HEK293T (cell line): Measurements from ENCODE around the gene HERC3.

Source experiments
- BHLHE40 ChIP-seq: fragments of 450-650 bp; IDR thresholded peaks from 2 replicates; pipeline ENCODE4 v1.6.1; 2016; ENCODE audit warnings: mild to moderate bottlenecking, moderate library complexity, borderline replicate concordance
- ELF4 ChIP-seq: fragments of 450-650 bp; IDR thresholded peaks from 2 replicates; pipeline ENCODE4 v1.6.1; 2017; ENCODE audit warnings: antibody characterized with exemption
- FOXA1 ChIP-seq: fragments of 450-650 bp; IDR thresholded peaks from 2 replicates; pipeline ENCODE4 v1.6.1; 2016; ENCODE audit warnings: mild to moderate bottlenecking
- FOXK2 ChIP-seq: fragments of 450-650 bp; IDR thresholded peaks from 2 replicates; pipeline ENCODE4 v1.6.1; 2016; ENCODE audit warnings: mild to moderate bottlenecking
- SP1 ChIP-seq: fragments of 450-650 bp; IDR thresholded peaks from 2 replicates; pipeline ENCODE4 v1.6.1; 2017
- SUZ12 ChIP-seq: fragments of 450-650 bp; IDR thresholded peaks from 2 replicates; pipeline ENCODE4 v1.6.1; 2016; ENCODE audit warnings: mild to moderate bottlenecking
- TARDBP ChIP-seq: fragments of 450-650 bp; IDR thresholded peaks from 2 replicates; pipeline ENCODE4 v1.6.1; 2016
- ZNF384 ChIP-seq: fragments of 450-650 bp; IDR thresholded peaks from 2 replicates; pipeline ENCODE4 v1.6.1; 2016
- TF ChIP-seq, protein P1 (sequence below): fragments of 450-650 bp; IDR thresholded peaks from 2 replicates; pipeline ENCODE4 v1.6.1; 2016

- TF ChIP-seq BHLHE40, result no peak
- no peak for TF ChIP-seq ELF4
- TF ChIP-seq SUZ12, result no peak
- no peak for TF ChIP-seq SP1
- no peak for TF ChIP-seq TARDBP
- no peak for TF ChIP-seq ZNF384
- TF ChIP-seq, protein P1, sequence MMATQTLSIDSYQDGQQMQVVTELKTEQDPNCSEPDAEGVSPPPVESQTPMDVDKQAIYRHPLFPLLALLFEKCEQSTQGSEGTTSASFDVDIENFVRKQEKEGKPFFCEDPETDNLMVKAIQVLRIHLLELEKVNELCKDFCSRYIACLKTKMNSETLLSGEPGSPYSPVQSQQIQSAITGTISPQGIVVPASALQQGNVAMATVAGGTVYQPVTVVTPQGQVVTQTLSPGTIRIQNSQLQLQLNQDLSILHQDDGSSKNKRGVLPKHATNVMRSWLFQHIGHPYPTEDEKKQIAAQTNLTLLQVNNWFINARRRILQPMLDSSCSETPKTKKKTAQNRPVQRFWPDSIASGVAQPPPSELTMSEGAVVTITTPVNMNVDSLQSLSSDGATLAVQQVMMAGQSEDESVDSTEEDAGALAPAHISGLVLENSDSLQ, result no peak
- TF ChIP-seq FOXK2, result no peak
- no peak for TF ChIP-seq FOXA1
These were observed 163.9 kb downstream of the HERC3 start for GRCh38 chr4:88756149-88756548.
